Thymus (tissue), 11 donors: ENCODE results near the gene SETBP1. TPM values are rescaled to one million over a fixed set of nuclear protein-coding genes. Genes with fewer than 3 reads are reported as not detected.
A peak's percentile ranks its signal among the peaks of the same experiment; 100 is the strongest.

Experiments used
- DNase-seq, 9 donors: peaks; one replicate each; pipeline ENCODE4 v3.0.0-alpha.2; 2013; ENCODE audit warnings: low spot score in 9 of 9, low read depth in 6 of 9, missing footprints in 1 of 9
- H3K27ac ChIP-seq, 2 donors: one replicate each; pipeline ENCODE4 v1.5.1; 2013; ENCODE audit warnings: control low read depth in 1 of 2, low read depth in 1 of 2, low read length in 1 of 2, mild to moderate bottlenecking in 1 of 2, moderate library complexity in 1 of 2
- H3K27me3 ChIP-seq, 2 donors: one replicate each; pipeline ENCODE4 v1.5.1; 2013; ENCODE audit warnings: low read length in 1 of 2; ENCODE audit not compliant: control insufficient read depth in 2 of 2, insufficient read depth in 1 of 2
- H3K36me3 ChIP-seq, 2 donors: one replicate each; pipeline ENCODE4 v1.5.1; 2013; ENCODE audit warnings: low read length in 1 of 2, mild to moderate bottlenecking in 1 of 2, moderate library complexity in 1 of 2; ENCODE audit not compliant: control insufficient read depth in 2 of 2, insufficient read depth in 2 of 2
- H3K4me1 ChIP-seq, 2 donors: one replicate each; pipeline ENCODE4 v1.5.1; 2013; ENCODE audit warnings: low read length in 2 of 2; ENCODE audit not compliant: control insufficient read depth in 2 of 2, insufficient read depth in 2 of 2
- H3K4me3 ChIP-seq, 2 donors: one replicate each; pipeline ENCODE4 v1.5.1; 2013; ENCODE audit warnings: low read length in 2 of 2, control low read depth in 1 of 2, mild to moderate bottlenecking in 1 of 2
- H3K9me3 ChIP-seq, 2 donors: one replicate each; pipeline ENCODE4 v1.5.1; 2013; ENCODE audit warnings: low read length in 1 of 2, mild to moderate bottlenecking in 1 of 2; ENCODE audit not compliant: control insufficient read depth in 2 of 2, insufficient read depth in 1 of 2
- WGBS: extraction: QIAGEN DNeasy Blood & Tissue Kit; methylation state at CpG from one replicate; pipeline ENCODE4 v1.1.7; 2013; 5-methylcytosine and 5-hydroxymethylcytosine counted together
- polyA plus RNA-seq: library from polyadenylated mRNA; stranded (reverse); fragments of 200-250 nt; gene quantifications from one replicate; pipeline ENCODE4 v1.2.3, GENCODE V29; 2013
- total RNA-seq: library from RNA; stranded (reverse); fragments of 120-200 nt; gene quantifications from one replicate; pipeline ENCODE4 v1.2.4, GENCODE V29; 2013
- donor health status: healthy.

SETBP1 gene
- total and polyA plus RNA-seq, 2 donors = 3.3 to 8.5 TPM

DNA sequence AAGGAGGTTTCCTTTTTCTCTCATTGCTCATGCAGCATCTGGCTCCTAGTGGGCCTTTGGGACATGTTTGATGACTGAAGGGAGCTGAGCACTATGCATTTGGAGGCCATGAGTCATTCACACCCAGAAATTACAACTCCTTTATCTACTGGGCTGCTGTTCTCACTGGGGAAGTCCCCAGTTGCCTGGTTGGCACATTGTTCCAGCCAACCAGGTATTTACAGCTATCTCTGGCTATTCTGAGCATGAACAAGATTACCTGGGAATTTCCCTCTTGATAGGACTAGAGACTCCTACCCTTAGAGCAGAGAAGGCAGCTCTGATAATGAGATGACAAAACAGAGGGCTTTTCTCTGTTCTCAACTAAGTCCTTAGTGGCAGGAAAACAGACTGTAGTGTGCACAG is 206.5 kb downstream of the SETBP1 start:
- Histone ChIP-seq H3K4me1 (no peaks in the 10 kb centered on the region), H3K27ac (no peak overlapping the region), H3K36me3 (no peaks in the 10 kb centered on the region), H3K27me3 (no peaks in the 10 kb centered on the region), H3K9me3 (no peaks in the 10 kb centered on the region), H3K4me3 (no peak overlapping the region)
- DNase-seq = peak in 1 of 9 donors; percentile 14

DNA sequence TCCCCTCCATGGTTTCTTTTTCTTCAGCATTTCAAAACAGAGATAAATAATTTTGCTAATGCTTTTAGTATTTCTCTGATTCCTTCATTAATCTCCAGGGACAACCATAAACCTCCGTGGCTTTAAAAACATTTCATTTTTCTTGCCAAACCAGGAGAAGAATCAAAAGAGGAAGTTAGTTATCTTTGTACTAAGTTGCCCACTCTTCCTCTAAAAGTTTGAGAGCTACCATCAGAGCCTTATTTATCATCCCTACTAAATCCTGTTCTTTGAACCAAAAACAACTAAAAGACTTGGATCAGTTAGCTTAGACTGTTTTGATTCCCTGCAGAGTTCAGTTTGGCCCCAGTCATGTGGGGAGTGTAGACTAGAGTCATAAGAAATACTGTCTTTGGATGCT is 208.4 kb downstream of the SETBP1 start:
- Histone ChIP-seq H3K9me3 (no peaks in the 10 kb centered on the region), H3K36me3 (no peaks in the 10 kb centered on the region), H3K27ac (no peak overlapping the region), H3K4me3 (no peak overlapping the region), H3K27me3 (no peaks in the 10 kb centered on the region), H3K4me1 (no peaks in the 10 kb centered on the region)
- WGBS = 7% methylated on average over 1 of the region's 1 CpG
- no peak for DNase-seq

DNA sequence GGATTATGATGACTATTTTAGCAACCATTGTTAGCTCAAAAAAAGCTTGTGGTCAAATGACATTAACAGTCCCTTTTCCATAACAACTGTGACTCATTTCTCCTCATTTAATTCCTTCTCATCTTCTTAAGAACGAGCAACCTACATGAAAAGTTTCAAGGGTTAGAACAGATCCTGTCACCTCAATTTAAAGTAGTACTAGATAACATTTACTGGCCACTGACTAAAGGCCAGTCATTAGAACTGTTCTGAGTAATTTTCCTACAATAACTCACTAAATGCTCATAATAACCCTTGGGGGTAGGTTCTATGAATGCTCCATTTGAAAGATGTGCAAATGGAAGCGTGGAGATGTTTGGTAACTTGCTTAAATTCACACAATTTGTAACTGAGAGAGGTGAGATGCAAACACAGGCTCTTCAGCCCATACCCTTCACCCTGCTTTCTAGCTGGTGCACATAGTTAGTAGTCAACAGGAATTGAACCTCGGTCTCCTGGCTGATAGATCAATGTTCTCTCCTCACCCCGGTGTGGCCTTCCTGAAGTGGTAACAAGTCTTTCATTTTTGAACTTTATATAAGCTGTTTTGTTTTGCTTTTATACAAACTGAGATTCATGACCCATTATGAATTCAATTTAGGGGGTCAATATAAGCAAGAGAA is 212.5 kb downstream of the SETBP1 start:
- H3K9me3 ChIP-seq = no peaks in the 10 kb centered on the region
- no peak overlapping the region for H3K27ac ChIP-seq
- H3K27me3 ChIP-seq = no peaks in the 10 kb centered on the region
- no peaks in the 10 kb centered on the region for H3K36me3 ChIP-seq
- no peak for DNase-seq
- no peak overlapping the region for H3K4me3 ChIP-seq
- WGBS = 95% methylated on average over 4 of the region's 4 CpGs
- H3K4me1 ChIP-seq = no peaks in the 10 kb centered on the region

DNA sequence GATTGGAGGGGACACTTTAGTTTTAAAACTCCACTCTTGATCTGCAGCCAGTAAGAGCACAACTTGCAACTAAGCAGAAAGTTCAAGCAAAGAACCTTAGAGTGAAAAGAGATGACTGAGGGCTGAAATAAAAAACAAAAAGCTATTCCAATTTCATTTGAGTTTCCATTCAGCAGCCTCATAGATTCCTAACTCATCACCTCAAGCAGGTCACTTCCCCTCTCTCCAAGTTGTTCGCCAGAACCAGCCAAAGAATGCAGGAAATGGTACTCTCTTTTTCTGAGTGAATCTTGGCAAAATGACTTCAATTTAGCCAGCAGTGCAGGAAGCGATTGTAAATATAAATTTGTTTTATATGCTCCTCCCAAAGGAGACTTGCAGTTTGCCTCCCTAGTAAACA is 213.3 kb downstream of the SETBP1 start:
- Histone ChIP-seq H3K9me3 (no peaks in the 10 kb centered on the region), H3K27me3 (no peaks in the 10 kb centered on the region), H3K4me3 (no peak overlapping the region), H3K27ac (no peak overlapping the region), H3K4me1 (no peaks in the 10 kb centered on the region), H3K36me3 (no peaks in the 10 kb centered on the region)
- WGBS = 83% methylated on average over 2 of the region's 2 CpGs
- no peak for DNase-seq

DNA sequence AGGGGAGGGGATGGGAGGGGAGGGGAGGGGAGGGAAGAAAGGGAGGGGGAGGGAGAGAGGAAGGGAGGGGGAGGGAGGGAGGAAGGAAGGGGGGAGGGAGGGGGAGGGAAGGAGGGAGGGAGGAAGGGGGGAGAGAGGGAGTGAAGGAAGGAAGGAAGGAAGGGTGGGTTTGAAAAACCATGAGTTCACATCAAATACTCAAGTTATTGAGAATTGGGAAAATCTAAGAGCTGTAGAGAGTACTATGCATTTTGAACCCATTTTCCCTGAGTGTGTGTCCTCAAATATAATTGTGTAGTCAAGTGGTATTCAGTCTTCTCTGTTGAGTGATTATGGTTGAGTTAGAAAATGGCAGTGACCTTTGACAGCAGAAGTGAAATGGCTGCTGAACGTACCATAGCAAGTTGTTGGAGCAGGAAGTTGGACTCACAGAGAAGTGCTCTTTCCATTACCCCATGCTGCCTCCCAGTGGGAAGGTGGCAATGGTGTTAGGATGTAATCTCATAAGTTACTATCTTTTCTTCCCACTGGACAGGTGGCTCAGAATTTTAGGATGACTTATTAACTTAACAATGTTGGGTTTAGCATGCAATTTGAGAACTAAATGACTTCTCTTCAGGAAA is 214.6 kb downstream of the SETBP1 start:
- DNase-seq = peak in 3 of 9 donors; percentile 8 to 38 (median 13)
- H3K4me1 ChIP-seq = no peaks in the 10 kb centered on the region
- WGBS = 84% methylated on average over 1 of the region's 1 CpG

DNA sequence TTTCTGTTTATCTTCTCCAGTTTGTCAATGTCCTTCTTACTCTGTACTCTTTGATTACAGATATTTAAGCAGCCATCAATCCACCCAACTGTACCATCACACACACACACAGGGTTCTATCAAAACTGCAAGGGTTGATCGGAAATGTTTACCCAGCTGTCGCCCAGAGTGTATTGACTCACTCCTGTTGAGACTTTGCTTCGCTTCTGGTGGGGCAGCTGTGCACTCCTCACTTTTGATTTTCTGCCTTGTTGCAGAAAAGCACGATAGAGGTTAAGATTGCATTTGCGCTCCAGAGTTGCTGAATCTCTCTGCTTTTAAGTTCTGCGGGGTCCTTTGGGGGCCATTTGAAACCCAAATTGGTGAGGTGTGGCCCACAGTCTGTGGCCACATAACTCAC is 216.2 kb downstream of the SETBP1 start:
- 98% methylated on average over 6 of the region's 6 CpGs for WGBS
- H3K9me3 ChIP-seq = no peaks in the 10 kb centered on the region
- no peaks in the 10 kb centered on the region for H3K27me3 ChIP-seq
- no peaks in the 10 kb centered on the region for H3K36me3 ChIP-seq
- no peak for DNase-seq
- H3K27ac ChIP-seq = no peak overlapping the region
- H3K4me1 ChIP-seq = no peaks in the 10 kb centered on the region
- no peak overlapping the region for H3K4me3 ChIP-seq

More for the DNA sequence above, 214.6 kb downstream of the SETBP1 start:
- H3K4me3 ChIP-seq = no peak overlapping the region
- H3K27ac ChIP-seq = no peak overlapping the region
- no peaks in the 10 kb centered on the region for H3K36me3 ChIP-seq
- H3K9me3 ChIP-seq = no peaks in the 10 kb centered on the region
- no peaks in the 10 kb centered on the region for H3K27me3 ChIP-seq

DNA sequence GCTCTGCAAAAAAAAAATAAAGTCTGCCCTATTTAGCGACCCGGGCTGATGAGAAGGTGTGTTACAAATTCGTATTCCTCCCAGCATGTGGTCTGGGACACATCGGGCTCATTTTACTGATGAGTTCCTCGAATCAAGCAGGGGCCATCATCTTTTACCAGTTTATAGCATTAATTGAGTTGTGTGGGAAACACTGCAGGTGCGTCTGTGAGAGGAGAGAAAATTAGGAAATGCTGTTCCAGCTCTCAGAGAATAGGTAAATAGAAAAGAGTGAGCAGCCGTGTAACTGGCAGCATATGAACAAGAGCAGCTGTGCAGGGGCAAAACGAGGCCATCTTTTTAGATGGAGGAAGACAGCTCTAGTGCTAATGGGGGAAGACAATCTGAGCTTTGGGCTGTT is 216.7 kb downstream of the SETBP1 start:
- no peak for DNase-seq
- no peaks in the 10 kb centered on the region for H3K4me1 ChIP-seq
- H3K9me3 ChIP-seq = no peaks in the 10 kb centered on the region
- no peak overlapping the region for H3K27ac ChIP-seq
- no peak overlapping the region for H3K4me3 ChIP-seq
- H3K36me3 ChIP-seq = no peaks in the 10 kb centered on the region
- no peaks in the 10 kb centered on the region for H3K27me3 ChIP-seq
- WGBS = 97% methylated on average over 8 of the region's 8 CpGs

DNA sequence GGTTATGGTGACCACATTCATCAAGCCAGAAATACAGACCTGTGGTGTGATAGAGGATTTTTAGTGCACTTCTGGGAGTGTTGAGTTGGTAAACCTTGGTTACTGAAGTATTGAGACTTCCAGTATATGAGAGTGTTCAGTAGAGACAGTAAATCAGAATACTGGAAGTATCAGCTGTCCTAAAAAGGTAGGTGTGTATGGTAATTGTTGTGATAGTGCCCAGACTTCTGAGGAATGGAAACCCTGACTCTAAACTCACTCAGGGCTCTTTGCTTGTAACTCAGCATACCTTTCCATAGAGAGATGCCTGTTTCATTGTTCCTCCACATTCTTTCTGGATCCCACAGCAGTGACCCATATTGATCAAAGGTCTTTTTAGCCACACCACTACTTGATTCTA is 217.1 kb downstream of the SETBP1 start:
- Histone ChIP-seq H3K4me1 (no peaks in the 10 kb centered on the region), H3K9me3 (no peaks in the 10 kb centered on the region), H3K36me3 (no peaks in the 10 kb centered on the region), H3K27me3 (no peaks in the 10 kb centered on the region), H3K27ac (no peak overlapping the region), H3K4me3 (no peak overlapping the region)
- no peak for DNase-seq

DNA sequence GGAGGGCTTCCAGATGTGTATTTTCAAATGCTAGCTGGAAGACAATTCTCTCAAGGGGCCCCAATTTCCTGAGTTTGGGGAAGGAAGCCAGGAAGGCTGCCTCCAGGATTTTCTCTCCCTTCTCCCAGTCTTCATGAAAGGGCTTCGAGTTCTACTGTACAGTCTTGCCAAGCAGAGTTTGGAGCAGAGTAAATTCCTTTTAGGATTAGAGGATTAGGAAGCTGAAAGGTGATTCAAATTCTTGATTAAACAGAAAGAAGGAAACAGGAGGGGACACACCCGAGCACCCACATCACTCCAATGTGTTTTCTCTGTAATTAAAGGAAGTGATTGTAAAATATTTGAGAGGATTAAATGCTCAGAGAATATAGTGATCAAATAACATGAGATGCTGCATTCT is 217.8 kb downstream of the SETBP1 start:
- Histone ChIP-seq H3K4me3 (no peak overlapping the region), H3K27me3 (no peaks in the 10 kb centered on the region), H3K9me3 (no peaks in the 10 kb centered on the region), H3K4me1 (no peaks in the 10 kb centered on the region), H3K27ac (no peak overlapping the region), H3K36me3 (no peaks in the 10 kb centered on the region)
- no peak for DNase-seq
- 89% methylated on average over 2 of the region's 2 CpGs for WGBS
